ENCODE measurements around the gene SPATS1. TPM values are rescaled to one million over a fixed set of nuclear protein-coding genes. Genes with fewer than 3 reads are reported as not detected.

SPATS1 gene
- total and polyA plus RNA-seq, 2 of the 4 experiments (the other 2 are of a cell fraction), result not detected

GRCh38 chr6:44302856-44303255 lies 39.6 kb upstream of the SPATS1 start:
- Histone ChIP-seq H3K27me3 (ENCODE audit: control insufficient read depth, insufficient read depth, low read length) (peaks cover 2% of the 10 kb centered on the region; the same call in 1 of the 2 replicates), H3K9me1 (ENCODE audit: insufficient read depth, low read length) (no peaks in the 10 kb centered on the region), H3K79me1 (ENCODE audit: low read depth in 1 of 2, low read length in 2 of 2) (0 out of 4 replicates have a peak, but pooled peaks cover 0 to 2% of the 10 kb centered on the region in 2 experiments), H3K4me3 (ENCODE audit: insufficient read depth, low read depth, low read length) (no peak overlapping the region), H2AK9ac (replicated peaks; ENCODE audit: low read depth, low read length, poor library complexity) (no peak overlapping the region), H4K91ac (ENCODE audit: insufficient read depth, low read depth, low read length) (no peak overlapping the region), H3K36me3 (ENCODE audit: control insufficient read depth, insufficient read depth, low read length) (peaks cover 65% of the 10 kb centered on the region), H3K4ac (ENCODE audit: low read depth, low read length) (no peak overlapping the region), H3K23ac (ENCODE audit: low read depth, low read length) (no peak overlapping the region), H3K4me1 (ENCODE audit: control insufficient read depth, insufficient read depth, low read length) (no peaks in the 10 kb centered on the region), H3K27ac (ENCODE audit: insufficient read depth, low read length) (no peak overlapping the region), H3K14ac (replicated peaks; ENCODE audit: low read depth, low read length) (no peak overlapping the region), H3K56ac (ENCODE audit: extremely low read depth, insufficient read depth, low read length) (no peak overlapping the region), H2AK5ac (ENCODE audit: low read depth, low read length) (no peak overlapping the region), H3K9ac (ENCODE audit: low read depth, low read length) (no peak overlapping the region), H3K18ac (ENCODE audit: low read depth, low read length) (no peak overlapping the region), H3K4me2 (ENCODE audit: low read depth, low read length) (no peak overlapping the region), H2BK20ac (ENCODE audit: low read depth, low read length) (no peak overlapping the region), H4K8ac (ENCODE audit: low read depth in 2 of 2, low read length in 2 of 2) (no peak overlapping the region), H4K20me1 (ENCODE audit: insufficient read depth, low read length) (no peaks in the 10 kb centered on the region), H2BK120ac (ENCODE audit: low read depth, low read length) (no peak overlapping the region), H2AFZ (replicated peaks; ENCODE audit: low read length, poor library complexity) (peak overlapping the region; percentile 32), H3K9me3 (ENCODE audit: control insufficient read depth, insufficient read depth, low read length) (no peaks in the 10 kb centered on the region), H2BK5ac (ENCODE audit: low read depth, low read length, poor library complexity, severe bottlenecking) (no peak overlapping the region), H4K5ac (ENCODE audit: low read depth, low read length) (no peak overlapping the region), H2BK15ac (ENCODE audit: low read depth, low read length) (no peak overlapping the region)
- ATAC-seq (ENCODE audit: low read depth) (no peak), DNase-seq (no peak)
- intact Hi-C loops (cut with micrococcal nuclease), result no loop called here
- ChIA-PET POLR2A (ENCODE audit: unreplicated experiment) (no interaction called here), CTCF (no interaction called here)
- in situ Hi-C loops (cut with MboI; ENCODE audit: low sequenced_read_pairs), result no loop called here
- WGBS, 2 experiments (ENCODE audit: extremely low coverage in 2 of 2, insufficient read length in 1 of 2), result 57% methylated on average over 2 of the region's 12 CpGs; no CpG with 5 or more reads in 1 of the 2 experiments
- no peak for TF ChIP-seq MXI1 (IDR thresholded peaks at IDR 0.05; ENCODE audit: borderline replicate concordance, low read depth, low read length)
- no peak for TF ChIP-seq ELK1 (IDR thresholded peaks at IDR 0.05; ENCODE audit: borderline replicate concordance, low read depth, low read length)
- TF ChIP-seq CEBPB (IDR thresholded peaks at IDR 0.05; ENCODE audit: low read depth, low read length), result no peak
- no peak for TF ChIP-seq POLR2A (IDR thresholded peaks at IDR 0.05; ENCODE audit: low read depth, low read length)
- TF ChIP-seq USF2 (IDR thresholded peaks at IDR 0.05; ENCODE audit: low read depth, low read length), result no peak
- TF ChIP-seq MAFK (IDR thresholded peaks at IDR 0.05; ENCODE audit: low read depth, low read length), result no peak
- TF ChIP-seq NFE2L2 (IDR thresholded peaks at IDR 0.05; ENCODE audit: low read depth, low read length), result no peak
- TF ChIP-seq MAZ (IDR thresholded peaks at IDR 0.05; ENCODE audit: borderline replicate concordance, low read depth, low read length), result no peak
- TF ChIP-seq SMC3 (IDR thresholded peaks at IDR 0.05; ENCODE audit: low read depth, low read length), result no peak
- TF ChIP-seq BHLHE40 (IDR thresholded peaks at IDR 0.05; ENCODE audit: low read depth, low read length), result no peak
- no peak for TF ChIP-seq CTCF (conservative IDR thresholded peaks at IDR 0.05; ENCODE audit: low read depth, low read length)
- dilution Hi-C loops (cut with HindIII; ENCODE audit: low sequenced_read_pairs, unreplicated experiment), result no loop called here
- no TSS peak for BruUV-seq (replicated peaks)
